ENCODE data around the gene AGBL3. TPM values are rescaled to one million over a fixed set of nuclear protein-coding genes. Genes with fewer than 3 reads are reported as not detected.

AGBL3 gene
- total RNA-seq, 1 donor from 2014 or later: 8.8 TPM

DNA sequence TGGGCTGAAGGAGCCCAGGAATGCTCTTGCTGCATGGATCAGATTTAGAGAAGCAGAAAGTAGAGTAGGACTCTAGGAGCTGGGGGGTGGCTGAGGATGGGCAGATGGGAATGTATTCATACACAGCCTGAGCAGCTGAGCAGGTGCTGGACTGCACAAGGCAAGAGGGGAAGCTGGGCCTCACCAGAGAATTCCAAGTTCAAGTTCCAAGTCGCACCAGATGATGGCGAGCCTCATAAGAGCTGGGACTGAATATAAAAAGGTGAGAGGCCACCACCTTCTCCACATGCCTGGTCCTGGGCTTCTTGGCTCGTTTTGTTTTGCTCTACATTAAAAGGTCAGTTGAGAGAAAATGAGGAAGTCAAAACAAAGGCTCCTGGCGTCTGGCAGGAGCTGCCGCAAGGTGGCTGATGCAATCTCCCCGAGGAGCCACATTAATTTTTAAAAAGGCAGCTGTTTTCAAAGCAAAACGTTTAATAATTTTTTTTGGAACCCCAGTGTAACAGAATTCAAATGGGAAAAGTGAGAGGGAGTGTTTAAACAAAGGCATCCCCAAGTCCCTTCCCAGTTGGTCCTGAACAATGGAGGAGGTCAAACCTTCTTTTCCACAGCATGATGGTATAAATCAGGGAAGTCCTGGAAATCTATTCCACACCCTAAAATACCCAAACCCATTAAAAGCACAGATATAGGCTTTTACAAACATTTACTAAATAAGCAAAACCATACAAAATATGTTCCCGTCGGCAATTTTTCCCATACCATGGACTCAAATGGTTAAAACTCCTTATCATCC, 174.7 kb downstream of the AGBL3 start:
- Mint-ChIP-seq H3K9me3 (ENCODE audit: low read depth) (peaks cover 22% of the 10 kb centered on the region), H3K27me3 (no peaks in the 10 kb centered on the region), H3K36me3 (ENCODE audit: insufficient read depth) (peaks cover 53% of the 10 kb centered on the region), H3K4me3 (ENCODE audit: low read depth) (no peak overlapping the region), H3K27ac (peak overlapping the region; percentile 14), H3K4me1 (ENCODE audit: low read depth) (peaks cover 19% of the 10 kb centered on the region)
- no peak for DNase-seq (ENCODE audit: low spot score, unreplicated experiment)
- TF ChIP-seq, protein P1, sequence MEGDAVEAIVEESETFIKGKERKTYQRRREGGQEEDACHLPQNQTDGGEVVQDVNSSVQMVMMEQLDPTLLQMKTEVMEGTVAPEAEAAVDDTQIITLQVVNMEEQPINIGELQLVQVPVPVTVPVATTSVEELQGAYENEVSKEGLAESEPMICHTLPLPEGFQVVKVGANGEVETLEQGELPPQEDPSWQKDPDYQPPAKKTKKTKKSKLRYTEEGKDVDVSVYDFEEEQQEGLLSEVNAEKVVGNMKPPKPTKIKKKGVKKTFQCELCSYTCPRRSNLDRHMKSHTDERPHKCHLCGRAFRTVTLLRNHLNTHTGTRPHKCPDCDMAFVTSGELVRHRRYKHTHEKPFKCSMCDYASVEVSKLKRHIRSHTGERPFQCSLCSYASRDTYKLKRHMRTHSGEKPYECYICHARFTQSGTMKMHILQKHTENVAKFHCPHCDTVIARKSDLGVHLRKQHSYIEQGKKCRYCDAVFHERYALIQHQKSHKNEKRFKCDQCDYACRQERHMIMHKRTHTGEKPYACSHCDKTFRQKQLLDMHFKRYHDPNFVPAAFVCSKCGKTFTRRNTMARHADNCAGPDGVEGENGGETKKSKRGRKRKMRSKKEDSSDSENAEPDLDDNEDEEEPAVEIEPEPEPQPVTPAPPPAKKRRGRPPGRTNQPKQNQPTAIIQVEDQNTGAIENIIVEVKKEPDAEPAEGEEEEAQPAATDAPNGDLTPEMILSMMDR (IDR thresholded peaks at IDR 0.05; ENCODE audit: unreplicated experiment): no peak

DNA sequence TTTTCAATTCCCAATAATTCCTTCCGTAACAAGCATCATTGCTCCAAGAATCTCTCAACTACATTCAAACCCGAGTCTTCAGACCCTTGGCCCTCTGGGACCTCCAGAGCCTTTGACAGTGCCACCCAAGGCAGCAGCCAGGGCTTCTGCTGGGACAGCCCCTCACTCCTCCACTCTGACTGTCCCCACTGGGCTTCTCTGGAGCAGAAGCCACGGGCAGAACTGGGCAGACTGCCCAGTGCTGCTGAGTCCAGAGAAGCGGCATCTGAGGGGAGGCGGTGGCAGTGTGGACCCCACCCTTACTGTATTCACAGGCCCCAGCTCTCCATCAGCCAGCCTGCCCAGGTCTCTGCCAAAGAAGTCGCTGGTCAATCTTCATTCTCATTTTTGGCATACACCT, 175.4 kb downstream of the AGBL3 start:
- Mint-ChIP-seq H3K4me1 (ENCODE audit: low read depth) (peaks cover 19% of the 10 kb centered on the region), H3K27me3 (no peaks in the 10 kb centered on the region), H3K4me3 (ENCODE audit: low read depth) (no peak overlapping the region), H3K36me3 (ENCODE audit: insufficient read depth) (peaks cover 48% of the 10 kb centered on the region), H3K9me3 (ENCODE audit: low read depth) (peaks cover 16% of the 10 kb centered on the region), H3K27ac (no peak overlapping the region)
- TF ChIP-seq, protein P1 (IDR thresholded peaks at IDR 0.05; ENCODE audit: unreplicated experiment): no peak
- no peak for DNase-seq (ENCODE audit: low spot score, unreplicated experiment)

GRCh38 chr7:135162382-135163001, 176.2 kb downstream of the AGBL3 start:
- DNase-seq (ENCODE audit: low spot score, unreplicated experiment): no peak
- no peak overlapping the region for H3K27ac Mint-ChIP-seq
- H3K36me3 Mint-ChIP-seq (ENCODE audit: insufficient read depth): peaks cover 45% of the 10 kb centered on the region
- TF ChIP-seq, protein P1 (IDR thresholded peaks at IDR 0.05; ENCODE audit: unreplicated experiment): no peak
- H3K4me1 Mint-ChIP-seq (ENCODE audit: low read depth): peaks cover 20% of the 10 kb centered on the region
- peaks cover 9% of the 10 kb centered on the region for H3K9me3 Mint-ChIP-seq (ENCODE audit: low read depth)
- H3K4me3 Mint-ChIP-seq (ENCODE audit: low read depth): no peak overlapping the region
- H3K27me3 Mint-ChIP-seq: no peaks in the 10 kb centered on the region

GRCh38 chr7:135164357-135165061, 178.2 kb downstream of the AGBL3 start:
- no peak overlapping the region for H3K27ac Mint-ChIP-seq

DNA sequence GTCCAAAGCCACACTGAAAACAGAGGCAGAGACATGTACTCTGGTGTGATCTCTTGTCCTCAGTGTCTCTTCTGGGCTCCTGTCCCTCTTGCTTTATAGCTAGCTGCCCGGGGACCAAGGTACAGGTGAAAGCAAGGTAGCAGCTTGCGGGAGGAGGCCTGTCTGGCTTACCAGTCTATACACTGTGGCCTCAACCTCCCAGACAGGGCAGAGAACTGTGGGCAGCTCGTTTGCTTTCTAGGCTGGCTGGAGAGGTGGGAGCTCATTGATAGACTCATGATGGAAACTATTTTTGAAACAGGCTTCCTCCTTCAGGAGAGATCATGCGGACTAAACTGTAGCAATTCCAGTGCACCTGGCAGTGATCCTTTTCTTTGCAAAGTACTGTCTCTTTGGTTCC, 179.6 kb downstream of the AGBL3 start:
- Mint-ChIP-seq H3K36me3 (ENCODE audit: insufficient read depth) (peaks cover 37% of the 10 kb centered on the region), H3K4me1 (ENCODE audit: low read depth) (peaks cover 25% of the 10 kb centered on the region), H3K27ac (no peak overlapping the region), H3K27me3 (no peaks in the 10 kb centered on the region), H3K9me3 (ENCODE audit: low read depth) (peaks cover 7% of the 10 kb centered on the region), H3K4me3 (ENCODE audit: low read depth) (no peak overlapping the region)
- TF ChIP-seq, protein P1 (IDR thresholded peaks at IDR 0.05; ENCODE audit: unreplicated experiment): no peak
- no peak for DNase-seq (ENCODE audit: low spot score, unreplicated experiment)

More at GRCh38 chr7:135164357-135165061, 178.2 kb downstream of the AGBL3 start:
- TF ChIP-seq, protein P1 (IDR thresholded peaks at IDR 0.05; ENCODE audit: unreplicated experiment): no peak
- H3K36me3 Mint-ChIP-seq (ENCODE audit: insufficient read depth): peaks cover 44% of the 10 kb centered on the region
- no peak for DNase-seq (ENCODE audit: low spot score, unreplicated experiment)
- H3K27me3 Mint-ChIP-seq: no peaks in the 10 kb centered on the region
- H3K4me3 Mint-ChIP-seq (ENCODE audit: low read depth): no peak overlapping the region
- peaks cover 32% of the 10 kb centered on the region for H3K4me1 Mint-ChIP-seq (ENCODE audit: low read depth)
- peaks cover 7% of the 10 kb centered on the region for H3K9me3 Mint-ChIP-seq (ENCODE audit: low read depth)
